NCI-H2196 treated with DMSO at 0.1 percent for 48 hours (cell line): Measurements from ENCODE around the gene CELA1.
"Not testable (repeated sequence)": the region's sequence is repeated elsewhere in the genome, so short reads cannot be mapped to it uniquely, and the experiment has no call there.

Experiments used
- DNase-seq: peaks from one replicate; lab custom pipeline; 2025; ENCODE audit not compliant: unreplicated experiment; lab: John Stamatoyannopoulos, UW

CELA1 gene

GRCh38 chr12:51320695-51321320, 25.7 kb downstream of the CELA1 start:
- no peak for DNase-seq

GRCh38 chr12:51320311-51320694, 26.2 kb downstream of the CELA1 start:
- no peak for DNase-seq

- DNase-seq: no peak
These were observed 27.5 kb downstream of the CELA1 start for GRCh38 chr12:51318846-51319599.

GRCh38 chr12:51318057-51318806, 28.2 kb downstream of the CELA1 start:
- not testable (repeated sequence) for DNase-seq

GRCh38 chr12:51311389-51311788, 35.1 kb downstream of the CELA1 start:
- no peak for DNase-seq

GRCh38 chr12:51307655-51308593, 38.6 kb downstream of the CELA1 start:
- DNase-seq: no peak

GRCh38 chr12:51306507-51306906, 40.0 kb downstream of the CELA1 start:
- no peak for DNase-seq

- DNase-seq: not testable (repeated sequence)
These were observed 45.7 kb downstream of the CELA1 start for GRCh38 chr12:51300768-51301167.

GRCh38 chr12:51295651-51296050, 50.8 kb downstream of the CELA1 start:
- no peak for DNase-seq

- DNase-seq: not testable (repeated sequence)
These were observed 52.4 kb downstream of the CELA1 start for GRCh38 chr12:51294097-51294496.

- DNase-seq: no peak
These were observed 52.8 kb downstream of the CELA1 start for GRCh38 chr12:51293696-51294095.

- not testable (repeated sequence) for DNase-seq
These were observed 54.6 kb downstream of the CELA1 start for GRCh38 chr12:51291603-51292513.

- no peak for DNase-seq
These were observed 60.6 kb downstream of the CELA1 start for GRCh38 chr12:51285843-51286242.

- DNase-seq: no peak
These were observed 65.1 kb downstream of the CELA1 start for GRCh38 chr12:51281202-51281924.
